NCI-H187 (cell line): ENCODE data around the gene UBE2O.
"Not testable (repeated sequence)": the region's sequence is repeated elsewhere in the genome, so short reads cannot be mapped to it uniquely, and the experiment has no call there.

Experiments used
- DNase-seq, 2 experiments: peaks; one replicate each; lab custom pipeline; 2025; lab: John Stamatoyannopoulos, UW

The UBE2O gene

DNA sequence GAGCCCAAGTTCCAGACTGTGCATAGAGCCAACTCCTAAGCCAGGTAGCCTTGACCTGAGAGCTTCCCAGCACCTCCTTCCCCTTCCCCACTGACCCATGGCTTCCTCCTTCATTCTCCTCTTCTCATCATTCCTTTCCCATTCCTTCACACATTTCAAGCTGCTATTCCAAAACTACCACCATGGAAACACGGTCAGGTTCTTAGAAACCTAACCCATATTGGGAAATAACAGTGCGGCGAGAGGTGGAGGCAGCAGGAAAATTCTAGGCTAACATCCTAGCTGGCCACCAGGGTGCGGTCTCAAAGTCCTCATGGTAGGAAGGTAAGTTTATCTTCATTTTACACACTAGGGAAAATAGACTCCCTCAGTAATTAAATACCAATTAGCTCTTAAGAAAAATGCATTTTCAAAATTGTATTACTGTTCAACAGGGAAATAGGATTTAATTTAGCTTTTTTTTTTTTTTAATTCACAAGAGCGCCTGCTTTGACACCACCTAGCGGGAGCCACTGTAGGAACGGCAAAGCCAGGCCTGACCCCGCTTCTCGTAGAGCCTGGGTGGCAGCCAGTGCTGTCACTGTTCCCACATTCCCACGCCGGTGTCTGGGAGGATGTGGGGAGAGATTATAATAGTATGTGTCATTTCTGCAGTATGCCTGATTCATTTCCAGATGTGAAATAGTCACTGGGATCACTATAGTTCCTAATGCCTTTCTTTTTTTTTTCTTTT is 82.5 kb downstream of the UBE2O start:
- no peak for DNase-seq

DNA sequence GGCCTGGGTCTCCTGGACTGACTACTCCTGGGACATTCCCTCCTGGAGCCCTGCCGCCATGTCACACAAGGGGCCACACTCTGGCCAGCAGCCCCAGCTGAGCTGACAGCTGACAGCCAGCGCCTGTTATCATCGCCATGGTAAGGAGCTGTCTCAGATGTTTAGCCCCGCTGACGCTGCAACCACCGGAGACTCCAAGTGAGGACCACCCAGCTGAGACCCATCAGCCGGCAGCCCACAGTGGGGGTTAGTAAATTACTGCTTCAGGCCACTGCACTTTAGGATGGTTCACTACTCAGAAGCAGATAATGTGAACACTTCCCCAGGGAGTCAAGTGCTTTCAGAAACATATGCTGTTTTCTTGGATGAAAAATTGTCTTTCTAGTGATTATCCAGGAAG is 83.1 kb downstream of the UBE2O start:
- no peak for DNase-seq

DNA sequence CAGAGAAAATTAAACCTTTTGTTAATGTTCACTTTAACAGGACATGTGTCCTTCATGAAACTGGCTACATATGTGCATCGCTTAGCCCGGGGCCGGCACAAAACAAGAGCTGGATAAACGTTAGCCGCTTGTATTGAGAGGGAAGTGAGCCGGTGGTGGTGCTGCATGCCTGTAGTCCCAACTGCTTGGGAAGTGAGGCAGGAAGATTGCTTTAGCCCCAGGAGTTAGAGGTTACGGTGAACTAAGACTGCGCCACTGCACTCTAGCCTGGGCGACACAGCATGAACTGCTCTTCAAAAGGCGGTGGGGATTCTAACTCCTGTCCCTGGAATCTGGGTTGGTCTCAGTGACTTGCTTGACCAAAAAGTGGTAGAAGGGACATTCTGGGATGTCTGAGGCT is 83.6 kb downstream of the UBE2O start:
- no peak for DNase-seq

DNA sequence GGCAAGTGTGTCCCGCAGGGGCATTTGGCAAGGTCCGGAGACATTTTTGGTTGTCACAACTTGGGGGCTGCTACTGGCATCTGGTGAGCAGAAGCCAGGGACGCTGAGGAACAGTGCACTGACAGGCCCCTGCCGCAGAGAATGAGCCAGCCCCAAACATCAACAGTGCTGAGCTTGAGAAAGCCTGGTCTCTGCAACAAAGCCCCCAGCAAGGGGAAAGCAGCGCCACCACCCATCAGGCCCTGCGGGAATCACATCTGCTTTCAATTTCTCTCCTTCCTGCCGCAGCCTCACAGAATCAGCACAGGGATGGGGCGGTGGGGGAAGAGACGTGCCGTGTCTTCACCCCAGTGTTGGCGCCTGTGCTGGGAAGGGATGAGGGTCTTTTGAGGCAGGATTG is 84.4 kb downstream of the UBE2O start:
- DNase-seq: no peak

DNA sequence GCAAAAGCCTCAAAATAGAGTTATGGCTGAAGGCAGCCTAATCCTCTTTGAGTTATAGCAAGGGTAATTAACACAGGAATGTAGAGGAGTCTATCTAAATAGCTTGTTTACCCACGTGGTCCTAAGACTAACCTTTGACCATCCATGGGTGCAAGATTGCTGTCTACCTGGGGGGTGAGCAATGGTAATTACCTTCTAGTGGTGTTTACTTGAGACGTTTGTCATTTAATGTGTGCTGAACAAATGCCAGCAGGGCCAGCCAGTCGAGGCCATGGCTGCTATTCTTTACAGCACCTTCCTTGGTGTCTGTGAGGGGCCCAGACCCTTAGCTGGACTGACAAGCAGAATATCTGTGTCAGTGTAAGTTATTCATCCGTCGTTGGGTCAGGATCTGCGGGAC is 85.3 kb downstream of the UBE2O start:
- no peak for DNase-seq

DNA sequence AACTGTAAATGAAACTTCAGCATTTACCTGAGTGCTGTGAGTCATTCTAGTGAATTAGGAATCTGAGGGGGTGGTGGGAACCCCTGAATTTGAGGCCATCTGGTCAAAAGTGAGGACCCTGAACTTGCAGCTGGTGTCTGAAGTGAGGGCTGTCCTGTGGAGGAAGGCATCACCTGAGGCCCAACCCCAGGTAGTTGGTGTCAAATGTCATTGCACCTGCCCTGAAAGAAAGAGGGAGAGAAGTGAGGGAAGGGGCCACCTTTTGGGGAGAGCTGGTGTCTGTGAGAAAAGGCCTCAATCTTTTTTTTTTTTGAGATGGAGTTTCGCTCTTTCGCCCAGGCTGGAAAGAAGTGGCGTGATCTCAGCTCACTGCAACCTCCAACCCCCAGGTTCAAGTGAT is 86.7 kb downstream of the UBE2O start:
- DNase-seq: no peak

DNA sequence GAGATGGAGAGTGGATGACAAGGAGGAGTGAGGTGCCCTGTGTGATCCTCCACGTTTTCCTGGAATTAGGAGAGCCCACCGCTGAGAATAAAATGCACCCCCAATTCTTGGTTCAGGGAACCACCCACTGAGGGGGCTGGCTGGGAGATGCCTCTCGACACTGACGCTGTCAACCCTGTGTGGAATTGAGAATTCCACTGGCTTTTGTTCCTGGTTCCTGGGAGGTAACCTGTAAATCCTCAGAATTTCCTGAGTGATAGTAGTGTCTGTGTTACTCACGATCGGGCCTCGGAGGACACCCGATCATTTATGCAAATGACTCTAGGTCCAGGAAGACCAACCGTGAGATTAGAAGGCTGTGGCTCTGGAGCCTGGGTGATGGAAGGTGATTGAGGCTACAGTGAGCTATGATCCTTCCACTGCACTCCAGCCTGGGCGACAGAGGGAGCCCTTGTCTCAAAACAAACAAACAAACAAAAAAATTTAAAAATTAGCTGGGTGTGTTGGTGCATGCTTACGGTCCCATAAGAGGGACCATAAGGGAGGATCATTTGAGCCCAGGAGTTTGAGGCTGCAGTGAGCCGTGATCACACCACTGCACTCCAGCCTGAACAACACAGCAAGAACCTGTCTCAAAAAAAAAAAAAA is 87.6 kb downstream of the UBE2O start:
- DNase-seq: no peak

DNA sequence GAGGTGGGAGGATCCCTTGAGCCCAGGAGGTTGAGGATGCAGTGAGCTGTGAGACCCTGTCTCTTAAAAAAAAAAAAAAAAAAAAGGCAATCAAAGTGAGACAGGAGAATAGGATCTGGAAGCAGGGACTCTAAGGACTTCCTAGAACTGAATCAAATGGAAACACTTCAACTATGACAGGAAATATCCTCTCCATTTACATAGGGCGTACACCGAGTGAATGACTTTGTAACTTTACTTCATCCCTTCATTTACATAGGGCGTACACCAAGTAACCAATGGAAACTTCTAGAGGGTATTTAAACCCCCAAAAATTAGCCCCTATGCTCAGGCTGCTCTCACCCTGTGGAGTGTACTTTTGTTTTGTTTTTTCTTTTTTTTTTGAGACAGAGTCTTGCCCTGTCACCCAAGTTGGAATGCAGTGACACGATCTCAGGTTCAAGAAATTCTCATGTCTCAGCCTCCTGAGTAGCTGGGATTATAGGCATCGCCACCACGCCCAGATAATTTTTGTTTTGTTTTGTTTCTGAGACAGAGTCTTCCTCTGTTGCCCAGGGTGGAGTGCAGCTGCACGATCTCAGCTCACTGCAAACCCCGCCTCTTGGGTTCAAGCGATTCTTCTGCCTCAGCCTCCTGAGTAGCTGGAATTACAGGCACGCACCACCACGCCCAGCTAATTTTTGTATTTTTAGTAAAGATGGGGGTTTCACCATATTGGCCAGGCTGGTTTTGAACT is 89.7 kb downstream of the UBE2O start:
- DNase-seq: no peak

DNA sequence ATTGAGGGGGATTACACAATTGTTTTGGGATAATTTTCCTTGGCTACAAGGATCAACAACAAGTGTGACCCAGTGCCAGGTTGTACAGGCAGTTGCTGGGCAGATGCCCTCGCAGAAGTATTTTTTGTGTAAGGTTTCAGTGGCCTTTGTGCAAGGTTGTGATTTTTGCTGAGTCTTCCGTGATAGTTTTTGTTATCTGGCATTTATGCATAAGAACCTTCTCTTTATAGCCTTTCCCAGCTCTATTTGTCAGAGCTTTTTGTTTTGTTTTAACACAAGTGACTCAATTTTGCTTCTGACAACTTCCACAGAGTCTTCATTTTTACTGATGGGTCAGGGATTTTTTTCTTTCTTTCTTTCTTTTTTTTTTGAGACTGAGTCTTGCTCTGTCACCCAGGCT is 92.5 kb downstream of the UBE2O start:
- no peak for DNase-seq

DNA sequence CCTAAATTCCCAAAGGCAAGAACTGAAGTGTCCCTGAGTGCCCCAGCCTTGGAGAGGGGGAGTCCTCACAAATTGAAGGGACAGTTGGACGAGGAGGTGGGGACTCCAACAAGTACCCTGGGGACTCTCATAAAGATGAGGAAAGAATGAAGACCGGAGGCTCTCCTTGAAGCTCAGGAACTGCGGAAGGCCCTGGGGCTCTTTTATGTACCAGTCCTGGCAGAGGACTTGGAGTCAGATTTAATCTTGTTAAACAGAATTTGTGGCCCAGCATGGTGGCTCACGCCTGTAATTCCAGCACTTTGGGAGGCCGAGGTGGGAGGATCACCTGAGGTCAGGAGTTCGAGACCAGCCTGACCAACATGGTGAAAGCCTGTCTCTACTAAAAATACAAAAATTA is 93.2 kb downstream of the UBE2O start:
- DNase-seq: not testable (repeated sequence)

DNA sequence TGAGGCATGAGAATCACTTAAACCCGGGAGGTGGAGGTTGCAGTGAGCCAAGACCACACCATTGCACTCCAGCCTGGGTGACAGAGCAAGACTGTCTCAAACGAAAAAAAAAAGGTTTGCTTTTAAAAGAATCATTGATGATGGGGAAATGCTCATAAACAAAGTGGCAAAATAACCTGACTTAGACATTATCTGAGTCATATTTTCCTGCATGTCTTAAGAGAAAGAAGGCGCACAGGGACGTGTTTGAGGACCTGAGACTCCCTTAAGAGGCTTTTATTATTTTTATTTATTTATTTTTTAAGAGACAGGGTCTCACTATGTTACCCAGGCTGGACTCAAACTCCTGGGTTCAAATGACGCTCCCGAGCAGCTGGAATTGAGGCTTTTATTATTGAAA is 93.6 kb downstream of the UBE2O start:
- no peak for DNase-seq

DNA sequence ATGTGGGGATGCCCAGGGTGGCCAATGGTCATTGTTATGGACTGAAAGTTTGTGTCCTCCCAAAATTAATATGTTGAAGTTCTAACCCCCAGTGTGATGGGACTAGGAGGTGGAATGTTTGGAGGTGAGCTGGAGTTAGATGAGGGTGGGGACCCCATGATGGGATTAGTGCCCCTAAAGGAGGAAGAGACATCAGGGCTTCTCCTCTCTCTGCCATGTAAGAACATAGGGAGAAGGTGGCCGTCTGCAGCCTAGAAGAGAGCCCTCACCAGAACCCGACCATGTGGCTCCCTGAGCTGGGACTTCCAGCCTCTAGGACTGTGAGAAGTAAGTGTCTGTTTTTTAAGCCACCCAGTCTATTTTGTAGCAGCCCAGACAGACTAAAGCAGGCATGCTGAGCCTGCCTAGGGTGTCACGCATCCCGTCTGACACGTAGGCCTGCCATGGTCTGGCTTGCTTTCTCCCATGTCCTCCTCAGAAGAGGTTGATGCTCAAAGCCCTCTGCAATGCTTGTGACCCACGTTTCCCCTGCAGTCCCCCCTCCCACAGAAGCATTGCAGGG is 95.3 kb downstream of the UBE2O start:
- DNase-seq: no peak

DNA sequence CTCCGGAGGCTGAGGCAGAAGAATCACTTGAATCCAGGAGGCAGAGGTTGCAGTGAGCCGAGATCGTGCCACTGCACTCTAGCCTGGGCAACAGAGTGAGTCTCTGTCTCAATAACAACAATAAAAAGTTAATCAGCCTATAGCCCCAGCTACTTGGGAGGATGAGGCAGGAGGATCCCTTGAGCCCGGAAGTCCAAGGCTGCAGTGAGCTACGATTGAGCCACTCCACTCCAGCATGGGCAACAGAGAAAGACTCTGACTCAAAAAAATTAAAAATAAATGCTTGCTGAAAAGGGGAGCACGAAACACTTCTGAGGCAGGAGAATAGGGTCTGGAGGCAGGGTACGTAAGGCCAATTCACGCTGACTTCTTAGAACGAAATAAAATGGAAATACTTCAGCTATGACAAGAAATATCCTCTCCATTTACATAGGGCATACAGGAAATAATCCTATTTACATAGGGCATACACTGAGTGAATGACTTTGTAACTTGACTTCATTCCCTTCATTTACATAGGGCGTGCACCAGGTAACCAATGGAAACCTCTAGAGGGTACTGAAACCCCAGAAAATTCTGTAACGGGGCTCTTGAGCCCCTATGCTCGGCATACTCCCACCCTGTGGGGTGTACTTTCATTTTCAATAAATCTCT is 96.0 kb downstream of the UBE2O start:
- DNase-seq: no peak

DNA sequence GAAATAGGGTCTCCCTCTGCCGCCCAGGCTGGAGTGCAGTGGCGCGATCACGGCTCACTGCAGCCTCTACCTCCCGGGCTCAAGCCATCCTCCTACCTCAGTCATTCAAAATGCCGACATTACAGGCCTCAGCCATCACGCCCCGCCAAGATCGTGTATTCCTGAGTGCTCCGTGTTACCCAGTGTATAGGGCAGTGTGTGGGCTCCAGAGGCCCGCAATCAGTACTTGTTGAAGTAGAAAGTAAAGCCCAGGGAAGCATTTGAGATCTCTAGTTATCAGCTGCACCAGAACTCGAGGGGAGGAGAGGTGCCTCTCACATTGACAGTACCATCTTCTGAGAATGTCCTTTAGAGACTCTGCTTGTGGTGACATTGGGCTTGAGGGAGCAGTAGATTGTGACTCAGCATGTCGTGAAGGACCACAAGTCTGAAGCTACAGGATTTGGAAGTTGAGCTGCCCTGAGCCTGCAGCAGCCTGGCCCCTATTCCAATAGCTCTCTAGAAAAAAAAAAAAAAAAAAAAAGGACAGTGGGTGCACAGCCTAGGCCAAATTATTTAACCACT is 98.1 kb downstream of the UBE2O start:
- no peak for DNase-seq

DNA sequence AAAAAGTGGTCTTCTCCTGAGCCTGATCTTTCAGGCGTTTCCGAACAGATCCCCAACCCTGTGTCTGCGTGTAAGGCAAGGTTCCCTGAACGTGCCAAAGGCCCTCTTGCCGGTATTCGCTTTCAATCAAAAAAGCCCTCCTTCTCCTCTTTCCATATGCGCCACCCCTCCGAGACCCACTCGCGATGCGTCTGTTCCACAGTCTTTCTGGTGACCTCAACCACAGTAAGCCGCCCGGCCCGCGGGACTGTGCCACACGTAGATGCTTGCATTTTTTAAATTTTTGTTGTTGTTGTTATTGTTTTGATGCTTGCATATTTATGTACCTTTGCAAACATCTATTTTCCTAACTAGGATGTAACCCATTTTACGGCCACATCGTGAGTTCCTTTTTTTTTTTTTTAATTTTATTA is 98.6 kb downstream of the UBE2O start:
- DNase-seq: no peak

DNA sequence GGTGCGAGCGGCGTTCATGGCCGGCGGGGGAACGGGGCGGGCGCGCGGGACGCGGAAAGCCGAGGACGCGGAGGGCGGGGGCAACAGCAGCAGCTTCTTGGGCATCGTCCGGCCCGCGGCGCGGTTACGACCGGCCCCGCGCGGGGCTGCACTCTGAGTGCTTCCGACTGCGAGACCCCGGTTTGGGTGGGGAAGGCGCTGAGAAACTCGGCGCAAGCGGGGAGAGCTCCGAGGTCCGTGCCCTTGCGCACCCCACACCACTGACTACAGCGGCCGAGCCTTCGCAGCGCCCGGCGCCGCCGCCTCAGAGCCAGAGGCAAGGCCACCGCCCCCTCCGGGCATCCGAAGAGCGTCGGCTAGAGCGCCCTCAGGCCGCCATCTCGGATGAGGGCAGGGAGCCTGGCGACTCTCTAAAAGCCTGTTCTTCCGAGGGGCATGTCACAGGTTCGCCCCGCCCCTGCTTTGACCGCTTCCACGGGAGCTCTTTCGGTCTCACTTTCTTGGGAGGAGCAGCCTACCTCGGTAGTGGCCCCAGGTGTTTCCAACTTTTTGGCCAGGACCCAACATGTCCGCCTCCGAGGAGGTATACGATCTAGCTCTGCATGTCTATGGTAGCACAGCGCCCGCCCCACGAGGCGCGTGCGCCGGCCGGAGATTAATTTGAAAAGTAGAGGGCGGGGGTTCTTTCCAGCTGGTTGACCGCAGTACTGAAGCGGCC is 99.2 kb downstream of the UBE2O start, which contains the start of gene PRPSAP1:
PRPSAP1 (minus strand) TSS at position 318 of the 718 bp plus-strand sequence; CDS start at position 105, 213 bp downstream.
- peak; percentile 72 to 93 for DNase-seq

DNA sequence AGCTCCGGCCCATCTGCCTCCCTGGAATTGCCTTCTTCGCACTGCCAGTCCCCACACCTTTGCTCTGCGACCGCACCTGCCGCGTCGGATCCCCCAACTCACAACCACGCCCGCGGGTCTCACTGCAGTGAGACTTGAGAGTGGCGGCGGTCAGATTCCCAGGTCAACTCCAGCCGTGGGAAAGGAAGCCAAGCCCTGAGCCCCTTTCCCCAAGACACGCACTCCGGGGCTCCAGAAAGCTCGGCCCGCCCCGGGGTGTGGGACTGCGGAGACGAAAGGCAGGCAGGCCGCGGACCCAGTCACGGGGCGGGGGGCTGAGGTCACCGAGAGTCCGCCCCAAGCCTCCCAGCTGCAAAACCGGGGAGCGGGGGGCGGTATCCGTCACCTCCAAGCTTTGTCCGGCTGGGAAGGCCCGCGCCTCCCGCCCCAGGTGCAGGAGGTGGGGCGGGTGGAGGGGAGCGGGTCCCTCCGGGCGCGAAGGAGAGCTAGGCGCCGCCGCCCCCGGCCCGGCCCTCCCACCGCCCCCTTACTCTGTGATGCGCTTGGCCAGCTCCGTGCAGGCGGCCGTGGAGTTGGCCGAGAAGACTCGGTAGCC is 99.9 kb downstream of the UBE2O start:
- no peak for DNase-seq

DNA sequence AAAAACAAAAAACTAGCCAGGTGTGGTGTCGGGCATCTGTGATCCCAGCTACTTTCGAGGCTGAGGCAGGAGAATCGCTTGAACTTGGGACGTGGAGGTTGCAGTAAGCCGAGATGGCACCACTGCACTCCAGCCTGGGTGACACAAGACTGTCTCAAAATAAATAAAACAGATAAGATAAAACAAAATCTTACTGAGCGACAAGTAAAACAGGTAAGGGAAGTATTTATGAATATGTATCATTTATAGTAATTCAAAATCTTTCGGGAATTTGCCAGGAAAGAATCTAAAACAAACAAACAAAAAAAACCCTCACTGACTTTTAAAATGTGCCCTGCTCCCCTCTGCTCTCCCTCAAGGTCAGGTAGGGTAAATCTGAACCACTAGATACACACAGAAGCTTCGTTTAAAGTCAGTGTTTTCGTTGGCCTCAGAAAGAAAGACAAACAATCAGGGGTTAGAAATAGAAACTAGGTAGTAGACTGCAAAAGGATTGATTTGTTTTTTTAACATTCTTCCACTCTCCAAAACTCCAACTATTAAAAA is 101.4 kb downstream of the UBE2O start:
- no peak for DNase-seq

DNA sequence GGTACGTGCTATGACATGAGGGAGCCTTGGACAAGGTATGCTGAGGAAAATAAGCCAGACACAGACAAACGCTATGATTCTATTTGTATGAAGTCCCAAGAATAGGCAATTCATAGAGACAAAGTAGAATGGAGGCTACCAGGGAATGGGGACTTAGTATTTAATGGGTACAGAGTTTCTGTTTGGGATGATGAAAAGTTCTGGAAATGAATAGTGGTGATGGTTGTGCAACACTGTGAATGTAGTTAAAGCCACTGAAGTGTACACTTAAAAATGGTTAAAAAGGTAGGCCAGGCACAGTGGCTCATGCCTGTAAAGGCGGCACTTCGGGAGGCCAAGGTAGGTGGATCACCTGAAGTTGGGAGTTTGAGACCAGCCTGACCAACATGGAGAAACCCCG is 102.5 kb downstream of the UBE2O start:
- no peak for DNase-seq

DNA sequence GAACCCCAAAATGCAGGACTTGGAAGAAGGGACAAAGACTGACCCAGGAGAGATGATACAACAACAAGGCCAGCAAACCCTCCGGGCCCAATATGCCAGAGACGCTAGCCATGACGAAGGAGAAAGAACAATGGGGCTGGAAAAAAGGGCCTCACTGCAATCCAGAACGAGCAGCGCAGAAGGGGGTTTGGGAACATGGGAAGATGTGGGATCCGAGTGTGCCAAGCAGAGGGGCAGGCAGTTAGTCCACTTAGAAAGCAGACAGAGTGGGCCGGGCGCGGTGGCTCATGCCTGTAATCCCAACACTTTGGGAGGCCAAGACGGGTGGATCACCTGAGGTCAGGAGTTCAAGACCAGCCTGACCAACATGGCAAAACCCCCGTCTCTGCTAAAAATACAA is 106.0 kb downstream of the UBE2O start:
- not testable (repeated sequence) for DNase-seq
